GM21529 (cell line): Measurements from ENCODE around the gene SORL1.

ENCODE experiments used
- ATAC-seq: cut with Tn5 transposase; IDR thresholded peaks from one replicate; pipeline ENCODE4 v1.9.1; 2021; ENCODE audit not compliant: unreplicated experiment

The SORL1 gene

GRCh38 chr11:121681550-121682268 lies 229.6 kb downstream of the SORL1 start:
- ATAC-seq, result no peak
